Ascending aorta (tissue), 2 donors: Measurements from ENCODE around the gene WNT11. TPM values are rescaled to one million over a fixed set of nuclear protein-coding genes. Genes with fewer than 3 reads are reported as not detected.

Experiments
- DNase-seq, 2 donors: peaks; one replicate each; pipeline ENCODE4 v3.0.0-alpha.2; 2019; ENCODE audit warnings: low spot score in 2 of 2
- H3K27ac ChIP-seq, 2 donors: fragments of 200-600 bp; sonication (generic); one replicate each; pipeline ENCODE4 v1.5.1; 2016 to 2017; ENCODE audit warnings: mild to moderate bottlenecking in 1 of 2
- H3K27me3 ChIP-seq: fragments of 200-600 bp; sonication (generic); one replicate; pipeline ENCODE4 v1.5.1; 2017
- H3K36me3 ChIP-seq, 2 donors: fragments of 200-600 bp; sonication (generic); one replicate each; pipeline ENCODE4 v1.5.1; 2016
- H3K4me1 ChIP-seq, 2 donors: fragments of 200-600 bp; sonication (generic); one replicate each; pipeline ENCODE4 v1.5.1; 2016 to 2017; ENCODE audit warnings: mild to moderate bottlenecking in 1 of 2
- H3K4me3 ChIP-seq, 2 donors: fragments of 200-600 bp; sonication (generic); one replicate each; pipeline ENCODE4 v1.5.1; 2016 to 2017; ENCODE audit warnings: mild to moderate bottlenecking in 1 of 2
- H3K9me3 ChIP-seq, 2 donors: fragments of 200-600 bp; sonication (generic); one replicate each; pipeline ENCODE4 v1.5.1; 2016
- intact Hi-C: fragments of 100-400 bp; cut with DNase I; formaldehyde crosslinking; loops from one replicate; pipeline ENCODE4 v1.15.1; 2023
- total RNA-seq: library from RNA; depleted of rRNA; stranded (reverse); fragments of >200 nt; gene quantifications from one replicate; pipeline ENCODE4 v1.1.0, GENCODE V29; 2016
- TF ChIP-seq, protein P1 (sequence below), 3 experiments: fragments of 200-600 bp in 2 of 3; fragments of 450-650 bp in 1 of 3; sonication (generic) in 2 of 3; IDR thresholded peaks; one replicate each; pipeline ENCODE4 v1.5.1; 2016 to 2019; ENCODE audit warnings: antibody characterized with exemption in 3 of 3, mild to moderate bottlenecking in 1 of 3, moderate library complexity in 1 of 3

WNT11 gene
- total RNA-seq, 1 donor from 2014 or later, result 11.7 TPM

DNA sequence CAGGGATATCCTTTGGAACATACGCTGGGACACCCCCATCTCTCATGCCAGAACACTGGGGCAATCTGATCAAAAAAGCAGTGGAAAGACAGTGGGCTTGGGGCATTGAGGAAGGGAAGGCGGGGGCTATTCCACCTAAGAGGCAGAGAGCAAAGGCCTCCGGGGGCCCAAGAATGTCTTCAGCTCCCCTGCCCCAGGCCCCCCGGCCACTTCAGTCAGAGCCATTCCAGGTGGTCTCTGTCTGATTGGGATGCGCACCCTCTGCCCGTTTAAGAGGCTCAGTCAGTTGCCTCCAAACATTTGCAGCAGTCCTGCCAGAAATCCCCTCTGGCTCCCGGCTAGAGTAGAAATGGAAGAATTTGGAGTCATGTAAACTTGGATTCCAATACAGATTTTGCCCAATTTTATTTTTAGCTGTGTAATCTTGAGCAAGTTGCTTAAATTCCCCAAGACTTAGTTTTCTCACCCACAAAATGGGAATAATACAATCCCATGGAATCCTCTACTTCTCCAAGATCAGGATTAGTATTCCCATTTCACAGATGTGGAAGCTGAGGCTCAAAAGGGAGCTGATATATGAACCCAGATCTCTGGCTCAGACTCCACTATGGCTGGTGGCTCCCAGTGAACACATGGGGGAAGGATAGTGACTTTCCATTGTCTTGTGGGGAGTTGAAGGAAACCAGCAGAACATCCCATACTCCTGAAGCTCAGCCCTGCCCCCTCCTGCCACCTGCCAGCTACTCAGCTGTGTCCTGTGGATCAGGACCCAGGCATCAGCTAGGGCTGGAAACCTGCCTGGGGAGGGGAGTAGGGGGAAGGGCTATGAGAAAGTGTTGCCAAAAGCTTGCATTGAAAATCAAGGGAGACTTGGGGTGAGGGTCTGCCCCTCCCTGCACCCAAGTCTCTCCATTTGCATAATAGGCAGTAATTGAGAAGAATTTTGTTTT, 6.1 kb upstream of the WNT11 start:
- Histone ChIP-seq H3K4me1 (peaks cover 8 to 24% of the 10 kb centered on the region in 2 donors), H3K27ac (no peak overlapping the region), H3K4me3 (no peak overlapping the region), H3K27me3 (no peaks in the 10 kb centered on the region), H3K9me3 (no peaks in the 10 kb centered on the region), H3K36me3 (no peaks in the 10 kb centered on the region)
- TF ChIP-seq, protein P1, sequence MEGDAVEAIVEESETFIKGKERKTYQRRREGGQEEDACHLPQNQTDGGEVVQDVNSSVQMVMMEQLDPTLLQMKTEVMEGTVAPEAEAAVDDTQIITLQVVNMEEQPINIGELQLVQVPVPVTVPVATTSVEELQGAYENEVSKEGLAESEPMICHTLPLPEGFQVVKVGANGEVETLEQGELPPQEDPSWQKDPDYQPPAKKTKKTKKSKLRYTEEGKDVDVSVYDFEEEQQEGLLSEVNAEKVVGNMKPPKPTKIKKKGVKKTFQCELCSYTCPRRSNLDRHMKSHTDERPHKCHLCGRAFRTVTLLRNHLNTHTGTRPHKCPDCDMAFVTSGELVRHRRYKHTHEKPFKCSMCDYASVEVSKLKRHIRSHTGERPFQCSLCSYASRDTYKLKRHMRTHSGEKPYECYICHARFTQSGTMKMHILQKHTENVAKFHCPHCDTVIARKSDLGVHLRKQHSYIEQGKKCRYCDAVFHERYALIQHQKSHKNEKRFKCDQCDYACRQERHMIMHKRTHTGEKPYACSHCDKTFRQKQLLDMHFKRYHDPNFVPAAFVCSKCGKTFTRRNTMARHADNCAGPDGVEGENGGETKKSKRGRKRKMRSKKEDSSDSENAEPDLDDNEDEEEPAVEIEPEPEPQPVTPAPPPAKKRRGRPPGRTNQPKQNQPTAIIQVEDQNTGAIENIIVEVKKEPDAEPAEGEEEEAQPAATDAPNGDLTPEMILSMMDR (IDR thresholded peaks at IDR 0.05), result no peak
- intact Hi-C loops, result no loop called here
- DNase-seq, result no peak

DNA sequence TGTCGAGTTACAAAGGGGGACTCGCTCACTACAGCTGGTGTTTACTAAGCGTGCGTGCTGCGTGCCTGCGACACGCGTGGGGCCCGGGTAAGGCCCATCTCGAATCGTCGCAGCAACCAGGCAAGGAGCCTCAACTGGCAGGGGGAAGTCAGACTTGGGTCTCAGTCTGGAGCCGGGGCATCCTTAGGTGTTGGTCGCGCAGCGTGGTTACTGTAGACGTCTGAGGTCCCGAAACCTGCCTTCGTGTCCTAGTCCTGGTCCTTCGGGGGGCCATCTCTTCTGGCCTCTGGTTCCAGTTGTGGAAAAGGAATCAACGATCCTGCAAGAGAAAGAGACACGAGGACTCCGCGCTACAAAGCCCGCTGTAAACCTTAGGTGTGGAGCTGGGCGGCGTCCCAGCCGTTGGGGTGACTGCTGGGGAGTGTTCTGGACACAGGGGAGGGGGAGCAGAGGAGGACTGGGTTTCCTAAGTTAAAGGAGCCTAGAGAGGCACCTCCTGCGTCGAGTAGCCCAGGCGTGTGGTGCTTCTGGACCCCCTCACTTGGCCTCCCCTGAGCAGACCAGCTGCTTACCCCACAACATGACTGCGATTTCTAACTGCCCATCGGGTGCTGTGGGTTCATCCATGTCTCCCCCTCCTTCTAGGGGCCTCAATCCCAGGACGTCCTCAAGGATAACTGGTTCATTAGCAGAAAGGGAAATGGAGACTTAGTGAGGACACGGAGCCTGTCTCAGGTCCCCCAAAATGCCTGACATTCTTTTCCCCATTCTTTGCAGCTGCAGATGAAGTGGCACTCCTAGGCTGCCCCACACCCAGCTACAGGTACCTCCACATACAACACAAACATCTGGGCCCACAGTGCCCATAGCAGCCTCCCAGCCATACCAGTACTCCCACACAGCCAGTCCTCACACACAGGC, 4.9 kb upstream of the WNT11 start:
- Histone ChIP-seq H3K4me1 (peaks cover 13 to 32% of the 10 kb centered on the region in 2 donors), H3K27ac (peak overlapping the region in 1 of 2 donors; percentile 64), H3K9me3 (no peaks in the 10 kb centered on the region), H3K27me3 (no peaks in the 10 kb centered on the region), H3K36me3 (no peaks in the 10 kb centered on the region), H3K4me3 (peak overlapping the region; percentile 70 to 76)
- intact Hi-C loops, result no loop called here
- DNase-seq, result no peak
- TF ChIP-seq, protein P1 (IDR thresholded peaks at IDR 0.05), result no peak

DNA sequence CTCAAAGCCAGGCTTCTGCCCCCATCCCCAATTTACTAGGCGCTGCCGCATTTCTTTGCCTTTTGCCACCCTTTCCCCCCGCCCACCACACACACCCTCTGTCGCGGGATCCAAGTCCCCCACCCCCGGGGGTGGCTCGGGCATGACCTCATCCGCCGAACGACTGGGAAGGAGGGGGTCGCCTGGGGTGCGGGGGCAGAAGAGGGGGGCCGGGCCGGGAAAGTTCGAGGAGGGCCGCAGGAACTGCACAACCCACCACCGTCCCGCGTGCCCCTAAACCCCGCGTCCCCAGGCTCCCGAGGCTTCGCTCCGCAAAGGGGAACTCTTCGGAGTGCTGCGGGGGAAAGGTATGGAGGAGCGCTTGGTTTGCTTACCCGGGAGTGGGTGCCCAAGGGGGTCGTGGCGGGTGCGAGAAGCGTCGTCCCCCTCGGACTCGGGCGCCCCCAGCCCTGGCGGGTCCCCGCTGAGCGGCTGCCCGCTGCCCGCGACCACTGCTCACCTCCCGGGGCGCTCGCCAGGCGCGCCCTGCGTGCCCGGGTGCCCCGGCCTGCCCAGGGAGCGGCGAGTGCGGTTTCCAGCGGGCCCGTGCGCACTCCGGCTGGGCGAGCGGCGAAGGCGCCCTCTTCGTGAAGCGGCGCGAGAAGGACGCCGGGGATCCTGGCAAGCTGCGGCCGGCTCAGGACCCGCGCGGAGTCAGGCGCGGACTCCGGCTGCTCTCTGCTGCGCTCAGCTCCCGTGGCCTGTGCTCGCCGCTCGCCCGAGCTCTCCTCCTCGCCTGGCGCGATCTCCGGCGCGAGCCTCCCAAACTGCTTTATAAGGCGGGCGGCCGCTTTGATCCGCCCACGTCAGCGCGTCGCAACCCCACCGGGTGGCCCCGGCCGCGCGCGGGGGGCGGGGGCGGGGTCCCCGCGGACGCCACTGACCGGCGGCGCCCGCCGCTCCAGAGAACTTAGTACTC, 4.0 kb upstream of the WNT11 start:
- peak; percentile 24 to 74 for DNase-seq
- Histone ChIP-seq H3K27ac (peak overlapping the region; percentile 50 to 64), H3K27me3 (peaks cover 3% of the 10 kb centered on the region), H3K4me1 (peaks cover 17 to 36% of the 10 kb centered on the region in 2 donors), H3K4me3 (peak overlapping the region; percentile 70 to 76), H3K9me3 (no peaks in the 10 kb centered on the region), H3K36me3 (no peaks in the 10 kb centered on the region)
- intact Hi-C loops, result loop anchor here (1.0 to 5.0 kb wide), 4 partner anchors 25 to 303 kb away; partner anchors contain the start of genes GVQW3 and THAP12
- TF ChIP-seq, protein P1 (IDR thresholded peaks at IDR 0.05), result no peak

DNA sequence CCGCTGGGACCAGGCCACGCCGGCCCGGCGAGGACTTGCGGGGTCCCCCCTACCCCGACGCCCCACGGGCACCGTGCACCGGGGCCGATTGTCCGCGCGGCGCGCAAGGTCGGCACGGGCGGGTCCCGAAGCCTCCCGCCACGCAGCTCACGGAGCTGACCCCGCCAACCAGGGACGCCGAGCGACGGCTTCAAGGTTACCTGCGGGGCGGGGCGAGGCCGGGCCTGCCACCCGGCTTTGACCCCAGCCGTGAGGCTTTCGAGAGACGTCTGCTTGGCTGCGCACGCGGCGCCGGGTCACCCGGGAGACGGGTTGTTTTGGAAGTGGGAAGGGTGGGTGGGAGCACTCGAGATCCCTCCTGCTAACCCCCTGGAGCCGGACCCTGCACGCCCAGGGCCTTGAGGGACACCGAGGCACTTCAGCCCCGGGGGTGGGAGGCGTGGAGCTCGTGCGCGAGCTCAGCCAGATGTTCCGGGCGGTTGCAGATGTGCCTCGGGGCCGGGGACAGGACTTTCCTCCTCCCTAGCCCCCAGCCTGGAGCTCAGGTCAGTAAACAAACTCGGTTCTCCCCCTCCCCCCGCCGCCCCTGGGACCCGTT, 3.2 kb upstream of the WNT11 start:
- Histone ChIP-seq H3K4me3 (peak overlapping the region; percentile 70 to 76), H3K36me3 (no peaks in the 10 kb centered on the region), H3K4me1 (peaks cover 17 to 36% of the 10 kb centered on the region in 2 donors), H3K9me3 (no peaks in the 10 kb centered on the region), H3K27me3 (peaks cover 3% of the 10 kb centered on the region), H3K27ac (peak overlapping the region; percentile 26 to 50)
- TF ChIP-seq, protein P1 (IDR thresholded peaks at IDR 0.05), result no peak
- intact Hi-C loops, result loop anchor here (1.0 to 5.0 kb wide), 4 partner anchors 26 to 303 kb away; partner anchors contain the start of genes GVQW3 and THAP12
- DNase-seq, result no peak
